CD4-positive, alpha-beta memory T cell (primary cell): ENCODE measurements around the gene PTPN14. TPM values are rescaled to one million over a fixed set of nuclear protein-coding genes. Genes with fewer than 3 reads are reported as not detected.

Experiments
- CTCF ChIA-PET: fragments of 350-600 bp; sonication (Branson Sonifier 250); formaldehyde crosslinking; loops from one replicate; lab custom pipeline; 2021; ENCODE audit warnings: inconsistent platforms; ENCODE audit not compliant: partially characterized antibody; lab: Charles Lee
- POLR2A ChIA-PET: fragments of 350-600 bp; sonication (Branson Sonifier 250); formaldehyde crosslinking; loops from one replicate; lab custom pipeline; 2021; ENCODE audit not compliant: partially characterized antibody; lab: Charles Lee
- DNase-seq, 5 donors: peaks; one replicate each; pipeline versions ENCODE4 v3.0.0 to v3.0.0-alpha.2; 2020 to 2022; ENCODE audit warnings: mixed read lengths in 1 of 5
- H3K27ac ChIP-seq: one replicate; pipeline ENCODE4 v1.7.0; 2013; ENCODE audit warnings: low read depth, low read length
- H3K27me3 ChIP-seq: 2 replicates; pipeline ENCODE4 v1.7.0; 2013; ENCODE audit warnings: mild to moderate bottlenecking, low read length, moderate library complexity; ENCODE audit not compliant: insufficient read depth
- H3K36me3 ChIP-seq: 2 replicates; pipeline ENCODE4 v1.7.0; 2013; ENCODE audit warnings: mild to moderate bottlenecking, low read length, moderate library complexity; ENCODE audit not compliant: insufficient read depth
- H3K4me1 ChIP-seq: 2 replicates; pipeline ENCODE4 v1.7.0; 2013; ENCODE audit warnings: mild to moderate bottlenecking, low read length, moderate library complexity; ENCODE audit not compliant: insufficient read depth
- H3K4me3 ChIP-seq, 2 donors: one replicate each; pipeline ENCODE4 v1.7.0; 2013; ENCODE audit warnings: low read length in 2 of 2, mild to moderate bottlenecking in 1 of 2
- H3K9me3 ChIP-seq, 2 donors: one replicate each; pipeline ENCODE4 v1.7.0; 2013; ENCODE audit warnings: low read length in 2 of 2, control low read depth in 1 of 2; ENCODE audit not compliant: control insufficient read depth in 1 of 2
- H3K27ac Mint-ChIP-seq, 7 donors: one replicate each; pipeline ENCODE4 v1.8.0; 2020 to 2021; ENCODE audit warnings: mixed read lengths in 7 of 7, mild to moderate bottlenecking in 6 of 7, inconsistent platforms in 3 of 7, moderate library complexity in 3 of 7
- H3K27me3 Mint-ChIP-seq, 2 donors: one replicate each; pipeline ENCODE4 v1.8.0; 2020 to 2021; ENCODE audit warnings: mixed read lengths in 2 of 2
- H3K36me3 Mint-ChIP-seq, 2 donors: one replicate each; pipeline ENCODE4 v1.8.0; 2020 to 2021; ENCODE audit warnings: mixed read lengths in 2 of 2, inconsistent platforms in 1 of 2, mild to moderate bottlenecking in 1 of 2
- H3K4me1 Mint-ChIP-seq, 4 donors: one replicate each; pipeline ENCODE4 v1.8.0; 2020 to 2021; ENCODE audit warnings: mixed read lengths in 4 of 4, mild to moderate bottlenecking in 1 of 4
- H3K4me3 Mint-ChIP-seq, 8 donors: one replicate each; pipeline ENCODE4 v1.8.0; 2020 to 2021; ENCODE audit warnings: mixed read lengths in 8 of 8, mild to moderate bottlenecking in 7 of 8, moderate library complexity in 6 of 8, inconsistent platforms in 3 of 8
- H3K9me3 Mint-ChIP-seq, 8 donors: one replicate each; pipeline ENCODE4 v1.8.0; 2020 to 2021; ENCODE audit warnings: mixed read lengths in 8 of 8, mild to moderate bottlenecking in 5 of 8, inconsistent platforms in 3 of 8, moderate library complexity in 1 of 8
- intact Hi-C: fragments of 100-400 bp; cut with micrococcal nuclease; formaldehyde crosslinking; loops from one replicate; pipeline ENCODE4 v1.15.1; 2023
- polyA plus RNA-seq, 2 donors: library from polyadenylated mRNA; unstranded; fragments of 300-500 nt; fragmentation: Illumina TruSeq; gene quantifications; one replicate each; pipeline ENCODE4 v1.2.3, GENCODE V29; 2021
- total RNA-seq, 2 experiments: library from RNA; stranded (reverse); gene quantifications; one replicate each; pipeline ENCODE4 v1.2.3, GENCODE V29; 2021

Gene PTPN14
- total and polyA plus RNA-seq, 4 experiments from 2014 or later, result 0.03 to 0.28 (median 0.20) TPM; not detected in 1

DNA sequence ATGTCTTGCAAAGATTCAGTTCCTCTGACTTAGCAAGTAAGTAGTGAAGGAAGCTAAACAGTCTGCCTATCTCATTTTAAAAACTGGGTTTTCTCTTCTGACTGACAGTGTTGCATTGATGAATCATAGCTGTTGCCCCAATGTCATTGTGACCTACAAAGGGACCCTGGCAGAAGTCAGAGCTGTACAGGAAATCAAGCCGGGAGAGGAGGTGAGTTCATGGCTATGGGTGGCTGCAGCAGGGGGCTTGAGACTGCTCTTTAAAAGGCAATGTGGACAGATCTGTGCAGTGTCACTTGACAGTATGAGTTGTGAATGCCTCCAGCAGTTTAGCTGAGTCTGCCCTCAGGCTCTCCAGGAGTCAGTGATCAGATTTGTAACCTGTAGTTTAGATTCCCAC, 223.9 kb downstream of the PTPN14 start:
- Histone ChIP-seq H3K4me3 (no peak overlapping the region), H3K36me3 (peaks cover 6% of the 10 kb centered on the region), H3K27me3 (no peaks in the 10 kb centered on the region), H3K27ac (no peak overlapping the region), H3K9me3 (no peaks in the 10 kb centered on the region), H3K4me1 (no peaks in the 10 kb centered on the region)
- Mint-ChIP-seq H3K36me3 (peaks cover 30 to 70% of the 10 kb centered on the region in 2 donors), H3K4me1 (peaks cover 0 to 2% (median 0%) of the 10 kb centered on the region in 4 donors), H3K9me3 (no peaks in the 10 kb centered on the region), H3K27me3 (no peaks in the 10 kb centered on the region), H3K4me3 (no peak overlapping the region), H3K27ac (peak overlapping the region in 5 of 7 donors; percentile 0 to 64 (median 20))
- POLR2A ChIA-PET, result interaction anchor here (1.1 to 2.1 kb wide), 3 partner anchors 60 to 113 kb away, joined by 3 to 7 read pairs (median 5); no protein-coding TSS in a partner anchor
- DNase-seq, result no peak
- intact Hi-C loops, result loop anchor here (5.0 kb wide), 1 partner anchor 660 kb away; no protein-coding TSS in a partner anchor
- CTCF ChIA-PET, result interaction anchor here (0.6 to 14.0 kb wide), 19 partner anchors 11 to 1199 kb away, joined by 3 to 787 read pairs (median 10); partner anchors contain the start of gene SMYD2

DNA sequence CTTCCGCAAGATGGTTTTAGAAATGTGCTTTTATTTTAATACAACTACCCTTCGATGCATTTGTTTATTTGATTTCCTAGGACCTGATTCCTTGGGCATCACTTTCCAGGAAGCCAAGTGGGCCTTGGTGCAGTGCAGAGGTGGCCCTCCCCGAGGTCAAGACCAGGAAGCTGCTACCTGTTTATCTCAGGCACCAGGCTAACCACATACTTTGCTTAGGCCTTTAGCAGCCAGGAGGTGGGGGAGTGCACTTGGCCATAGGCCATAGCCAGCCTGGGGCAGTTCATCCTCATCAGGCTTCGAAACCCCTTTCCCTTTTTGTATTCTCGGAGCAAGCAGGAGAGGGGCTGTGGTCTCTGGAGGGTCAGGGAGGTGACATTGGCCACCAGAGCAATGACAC, 225.0 kb downstream of the PTPN14 start:
- intact Hi-C loops, result loop anchor here (5.0 kb wide), 1 partner anchor 659 kb away; no protein-coding TSS in a partner anchor
- peaks cover 0 to 2% (median 0%) of the 10 kb centered on the region in 4 donors for H3K4me1 Mint-ChIP-seq

GRCh38 chr1:214324896-214325800, 226.3 kb downstream of the PTPN14 start:
- H3K27ac Mint-ChIP-seq, result peak overlapping the region in 4 of 7 donors; percentile 25 to 75 (median 52)
- DNase-seq, result no peak
- peaks cover 24 to 65% of the 10 kb centered on the region in 2 donors for H3K36me3 Mint-ChIP-seq
- H3K4me1 Mint-ChIP-seq, result peaks cover 0 to 2% (median 0%) of the 10 kb centered on the region in 4 donors
- Histone ChIP-seq H3K36me3 (peaks cover 4% of the 10 kb centered on the region), H3K27ac (no peak overlapping the region), H3K9me3 (no peaks in the 10 kb centered on the region), H3K4me1 (no peaks in the 10 kb centered on the region), H3K4me3 (no peak overlapping the region), H3K27me3 (no peaks in the 10 kb centered on the region)
- intact Hi-C loops, result loop anchor here (5.0 kb wide), 1 partner anchor 658 kb away; no protein-coding TSS in a partner anchor
- no peaks in the 10 kb centered on the region for H3K9me3 Mint-ChIP-seq
- no peak overlapping the region for H3K4me3 Mint-ChIP-seq
- POLR2A ChIA-PET, result interaction anchor here (0.6 to 0.7 kb wide), 2 partner anchors 33 to 58 kb away, joined by 3 to 4 read pairs; no protein-coding TSS in a partner anchor
- CTCF ChIA-PET, result interaction anchor here (1.2 to 14.0 kb wide), 9 partner anchors 8 to 111 kb away, joined by 4 to 787 read pairs (median 15); no protein-coding TSS in a partner anchor
- no peaks in the 10 kb centered on the region for H3K27me3 Mint-ChIP-seq

More for the DNA sequence above, 225.0 kb downstream of the PTPN14 start:
- ChIA-PET CTCF (interaction anchor here (0.7 to 14.0 kb wide), 10 partner anchors 10 to 117 kb away, joined by 3 to 787 read pairs (median 26); no protein-coding TSS in a partner anchor), POLR2A (no interaction called here)
- H3K4me1 ChIP-seq, result no peaks in the 10 kb centered on the region
- H3K4me3 Mint-ChIP-seq, result no peak overlapping the region
- no peak overlapping the region for H3K4me3 ChIP-seq
- H3K27me3 ChIP-seq, result no peaks in the 10 kb centered on the region
- peaks cover 6% of the 10 kb centered on the region for H3K36me3 ChIP-seq
- peak overlapping the region in 2 of 7 donors; percentile 3 to 66 for H3K27ac Mint-ChIP-seq
- peaks cover 31 to 72% of the 10 kb centered on the region in 2 donors for H3K36me3 Mint-ChIP-seq
- H3K27me3 Mint-ChIP-seq, result no peaks in the 10 kb centered on the region
- no peaks in the 10 kb centered on the region for H3K9me3 ChIP-seq
- H3K27ac ChIP-seq, result no peak overlapping the region
- DNase-seq, result no peak
- no peaks in the 10 kb centered on the region for H3K9me3 Mint-ChIP-seq

DNA sequence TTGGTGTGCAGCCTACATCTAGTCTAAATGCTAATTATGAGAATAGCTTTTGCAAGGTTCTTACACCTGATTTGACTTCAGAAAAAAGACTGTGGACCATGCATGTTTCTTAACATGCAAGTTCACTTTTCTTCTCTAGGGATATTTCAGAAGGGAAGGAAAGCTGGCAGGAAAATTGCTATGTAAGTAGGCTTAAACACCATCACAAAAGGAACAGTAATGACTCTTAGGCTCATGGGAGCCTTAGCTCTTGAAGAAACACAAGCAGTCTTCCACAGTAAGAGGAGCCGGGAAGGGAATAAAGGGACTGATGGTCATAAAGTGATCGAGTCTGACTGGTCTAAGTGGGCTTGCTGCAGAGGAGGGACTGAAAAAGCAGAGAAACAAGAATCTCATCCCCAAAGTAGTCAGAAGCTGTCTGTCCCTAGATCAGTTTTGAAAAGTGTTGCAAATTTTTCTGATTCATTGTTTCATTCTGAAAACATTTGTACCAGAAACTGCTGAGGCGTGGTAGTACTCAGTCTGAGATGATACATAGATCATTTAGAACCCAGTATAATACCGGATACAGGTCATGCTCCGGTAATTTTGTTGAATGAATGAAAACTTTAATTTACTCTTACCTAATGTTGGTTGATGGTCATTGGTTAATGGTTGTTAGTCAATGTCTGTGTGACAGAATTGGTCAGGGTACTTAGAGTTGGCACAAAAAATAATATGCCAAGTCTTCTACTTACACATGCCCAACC, 229.5 kb downstream of the PTPN14 start:
- Mint-ChIP-seq H3K4me3 (no peak overlapping the region), H3K27ac (peak overlapping the region in 4 of 7 donors; percentile 3 to 29 (median 8)), H3K9me3 (no peaks in the 10 kb centered on the region), H3K4me1 (peaks cover 0 to 2% (median 0%) of the 10 kb centered on the region in 4 donors), H3K27me3 (no peaks in the 10 kb centered on the region), H3K36me3 (peaks cover 42 to 74% of the 10 kb centered on the region in 2 donors)
- Histone ChIP-seq H3K27me3 (no peaks in the 10 kb centered on the region), H3K9me3 (no peaks in the 10 kb centered on the region), H3K27ac (no peak overlapping the region), H3K4me3 (no peak overlapping the region), H3K36me3 (peaks cover 9% of the 10 kb centered on the region), H3K4me1 (no peaks in the 10 kb centered on the region)
- ChIA-PET POLR2A (no interaction called here), CTCF (interaction anchor here (2.2 to 12.5 kb wide), 2 partner anchors 8 to 61 kb away, joined by 13 to 157 read pairs; no protein-coding TSS in a partner anchor)
- intact Hi-C loops, result no loop called here
- no peak for DNase-seq

DNA sequence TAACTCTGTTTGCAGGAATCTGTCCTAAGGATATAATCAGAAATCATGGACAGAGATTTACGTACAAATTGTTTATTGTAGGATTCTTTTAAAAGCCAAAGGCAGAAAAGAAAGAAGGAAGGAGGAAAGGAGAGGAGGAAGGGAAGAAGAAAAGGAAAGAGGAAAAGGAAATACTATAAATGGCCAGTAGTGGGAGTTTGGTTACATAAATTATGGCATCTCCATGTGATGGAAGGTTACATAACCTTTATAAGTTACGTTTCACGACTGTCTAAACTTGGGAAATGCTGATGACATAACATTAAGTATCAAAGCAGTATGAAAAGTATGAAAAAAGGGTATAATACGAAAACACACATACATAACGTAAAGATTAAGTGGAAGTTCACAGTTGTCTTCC, 231.5 kb downstream of the PTPN14 start:
- no peaks in the 10 kb centered on the region for H3K4me1 ChIP-seq
- no peaks in the 10 kb centered on the region for H3K9me3 ChIP-seq
- Mint-ChIP-seq H3K27ac (peak overlapping the region in 2 of 7 donors; percentile 3 to 22), H3K27me3 (no peaks in the 10 kb centered on the region), H3K4me3 (no peak overlapping the region), H3K36me3 (peaks cover 50 to 81% of the 10 kb centered on the region in 2 donors), H3K4me1 (peaks cover 0 to 2% (median 0%) of the 10 kb centered on the region in 4 donors), H3K9me3 (no peaks in the 10 kb centered on the region)
- CTCF ChIA-PET, result interaction anchor here (12.5 kb wide), 1 partner anchor 10 kb away, joined by 157 read pairs; no protein-coding TSS in a partner anchor
- DNase-seq, result no peak
- intact Hi-C loops, result no loop called here
- no peak overlapping the region for H3K27ac ChIP-seq
- H3K36me3 ChIP-seq, result peaks cover 13% of the 10 kb centered on the region
- no peaks in the 10 kb centered on the region for H3K27me3 ChIP-seq
- no peak overlapping the region for H3K4me3 ChIP-seq
- POLR2A ChIA-PET, result no interaction called here

DNA sequence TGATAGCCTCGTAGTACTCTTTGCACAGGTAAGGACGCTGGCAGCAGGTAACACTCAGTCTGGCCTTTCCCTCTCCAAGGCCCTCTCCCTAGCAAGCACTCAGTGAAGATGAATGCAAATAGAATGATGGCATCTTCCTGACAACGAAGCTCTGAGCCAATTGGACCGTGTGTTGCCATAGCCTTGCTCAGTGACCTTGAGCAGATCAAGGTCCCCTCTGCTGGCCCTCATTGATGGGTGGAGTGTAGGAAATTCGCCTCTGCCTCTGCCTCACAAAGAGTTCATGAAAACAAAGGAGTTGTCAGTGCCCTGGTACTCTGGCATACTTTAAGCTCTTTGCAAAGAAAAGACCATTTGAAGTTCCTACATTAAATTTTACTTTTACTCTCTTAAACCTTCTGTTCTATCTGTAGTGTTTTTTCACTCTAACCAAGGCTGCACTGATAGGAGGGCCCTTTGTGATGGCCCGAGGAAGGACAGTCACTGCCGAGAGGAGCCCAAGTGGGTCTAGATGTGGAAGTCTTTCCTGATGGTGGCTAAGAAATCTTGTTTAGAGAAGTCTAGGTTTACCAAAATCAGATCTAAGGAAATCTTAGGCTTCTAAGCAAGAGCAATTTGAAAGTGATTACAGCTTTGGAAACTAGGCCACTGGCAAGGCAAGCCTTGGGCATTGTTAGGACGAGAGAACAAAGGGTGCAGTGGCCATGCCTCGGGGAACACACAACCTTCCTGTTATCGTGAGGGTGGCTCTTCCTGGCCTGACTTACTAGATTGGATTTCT, 232.3 kb downstream of the PTPN14 start:
- POLR2A ChIA-PET, result no interaction called here
- intact Hi-C loops, result no loop called here
- Histone ChIP-seq H3K4me3 (no peak overlapping the region), H3K9me3 (no peaks in the 10 kb centered on the region), H3K27me3 (no peaks in the 10 kb centered on the region), H3K4me1 (no peaks in the 10 kb centered on the region), H3K27ac (no peak overlapping the region), H3K36me3 (peaks cover 17% of the 10 kb centered on the region)
- Mint-ChIP-seq H3K9me3 (no peaks in the 10 kb centered on the region), H3K27ac (peak overlapping the region in 3 of 7 donors; percentile 3 to 37 (median 11)), H3K4me1 (peaks cover 0 to 2% (median 0%) of the 10 kb centered on the region in 4 donors), H3K4me3 (no peak overlapping the region), H3K36me3 (peaks cover 48 to 78% of the 10 kb centered on the region in 2 donors), H3K27me3 (no peaks in the 10 kb centered on the region)
- CTCF ChIA-PET, result interaction anchor here (0.9 to 12.5 kb wide), 4 partner anchors 11 to 309 kb away, joined by 3 to 157 read pairs (median 14); no protein-coding TSS in a partner anchor
- DNase-seq, result no peak
